ENCODE data around the gene TREML4. TPM values are rescaled to one million over a fixed set of nuclear protein-coding genes. Genes with fewer than 3 reads are reported as not detected.
"Not testable (repeated sequence)": the region's sequence is repeated elsewhere in the genome, so short reads cannot be mapped to it uniquely, and the experiment has no call there.

TREML4 gene
- total RNA-seq, 2 donors from 2014 or later: not detected

GRCh38 chr6:41186031-41186562, 42.1 kb upstream of the TREML4 start:
- H3K27me3 ChIP-seq: no peaks in the 10 kb centered on the region
- H3K27ac ChIP-seq: no peak overlapping the region
- no peak overlapping the region for H3K4me3 ChIP-seq
- no peaks in the 10 kb centered on the region for H3K4me1 ChIP-seq
- no peak for TF ChIP-seq CTCF (IDR thresholded peaks at IDR 0.05)
- H3K9me3 ChIP-seq: peaks cover 0 to 9% of the 10 kb centered on the region in 2 donors
- H3K36me3 ChIP-seq: no peaks in the 10 kb centered on the region
- DNase-seq (ENCODE audit: low spot score): peak; percentile 58

GRCh38 chr6:41187924-41188886, 39.9 kb upstream of the TREML4 start:
- no peak for TF ChIP-seq CTCF (IDR thresholded peaks at IDR 0.05)
- no peaks in the 10 kb centered on the region for H3K4me1 ChIP-seq

GRCh38 chr6:41189046-41189445, 39.1 kb upstream of the TREML4 start:
- not testable (repeated sequence) for H3K4me3 ChIP-seq, H3K9me3 ChIP-seq, H3K36me3 ChIP-seq, H3K27me3 ChIP-seq, H3K27ac ChIP-seq, H3K4me1 ChIP-seq
- DNase-seq (ENCODE audit: low spot score): peak; percentile 16

More at GRCh38 chr6:41187924-41188886, 39.9 kb upstream of the TREML4 start:
- Histone ChIP-seq H3K9me3 (peaks cover 0 to 9% of the 10 kb centered on the region in 2 donors), H3K4me3 (no peak overlapping the region), H3K36me3 (no peaks in the 10 kb centered on the region), H3K27me3 (no peaks in the 10 kb centered on the region), H3K27ac (no peak overlapping the region)
- DNase-seq (ENCODE audit: low spot score): peak; percentile 23

GRCh38 chr6:41189967-41190366, 38.2 kb upstream of the TREML4 start:
- H3K9me3 ChIP-seq: peaks cover 0 to 9% of the 10 kb centered on the region in 2 donors
- DNase-seq (ENCODE audit: low spot score): peak; percentile 4
- H3K27ac ChIP-seq: no peak overlapping the region
- H3K4me1 ChIP-seq: no peaks in the 10 kb centered on the region
- no peaks in the 10 kb centered on the region for H3K27me3 ChIP-seq
- H3K36me3 ChIP-seq: no peaks in the 10 kb centered on the region
- H3K4me3 ChIP-seq: no peak overlapping the region
- TF ChIP-seq CTCF (IDR thresholded peaks at IDR 0.05): no peak

- Histone ChIP-seq H3K27ac (no peak overlapping the region), H3K9me3 (peaks cover 0 to 9% of the 10 kb centered on the region in 2 donors), H3K4me1 (no peaks in the 10 kb centered on the region), H3K4me3 (no peak overlapping the region), H3K36me3 (no peaks in the 10 kb centered on the region), H3K27me3 (no peaks in the 10 kb centered on the region)
- no peak for DNase-seq (ENCODE audit: low spot score)
- no peak for TF ChIP-seq CTCF (IDR thresholded peaks at IDR 0.05)
These were observed 37.4 kb upstream of the TREML4 start for GRCh38 chr6:41190791-41191190.

GRCh38 chr6:41191569-41191968, 36.6 kb upstream of the TREML4 start:
- peak in 1 of 2 donors; percentile 39 for TF ChIP-seq CTCF (IDR thresholded peaks at IDR 0.05)
- Histone ChIP-seq H3K9me3 (peaks cover 0 to 9% of the 10 kb centered on the region in 2 donors), H3K36me3 (no peaks in the 10 kb centered on the region), H3K27ac (no peak overlapping the region), H3K27me3 (no peaks in the 10 kb centered on the region), H3K4me3 (no peak overlapping the region), H3K4me1 (no peaks in the 10 kb centered on the region)
- peak; percentile 21 for DNase-seq (ENCODE audit: low spot score)

Data from right atrium auricular region (tissue), 2 donors.